PC-3 (cell line): ENCODE measurements around the gene SLC45A3. TPM values are rescaled to one million over a fixed set of nuclear protein-coding genes. Genes with fewer than 3 reads are reported as not detected.
"Not testable (repeated sequence)": the region's sequence is repeated elsewhere in the genome, so short reads cannot be mapped to it uniquely, and the experiment has no call there.

Experiments used
- ATAC-seq: fragments of 200-7000 bp; cut with Tn5 transposase; 2 replicates; pipeline ENCODE4 v1.9.1; 2020; ENCODE audit warnings: mild to moderate bottlenecking, moderate library complexity
- BruUV-seq: library from RNA; stranded (reverse); fragments of 400-500 nt; replicated peaks from 2 replicates; lab custom pipeline; 2021; lab: Mats Ljungman, UMichigan
- CTCF ChIA-PET: fragments of 300-600 bp; sonication (Branson Sonifier 250); formaldehyde crosslinking; loops from one replicate; lab custom pipeline; 2022; ENCODE audit warnings: antibody characterized with exemption; lab: Charles Lee
- POLR2A ChIA-PET: fragments of 300-600 bp; sonication (Branson Sonifier 250); formaldehyde crosslinking; loops from one replicate; lab custom pipeline; 2022; ENCODE audit warnings: antibody characterized with exemption; ENCODE audit not compliant: unreplicated experiment; lab: Charles Lee
- DNase-seq: peaks from one replicate; pipeline ENCODE4 v3.0.0-alpha.2; 2015
- H2AFZ ChIP-seq: fragments of 300-600 bp; sonication (generic); 2 replicates; pipeline ENCODE4 v1.6.0; 2016; ENCODE audit warnings: antibody characterized with exemption, low read length
- H3F3A ChIP-seq: fragments of 300-600 bp; sonication (generic); one replicate; pipeline ENCODE4 v1.6.0; 2017; ENCODE audit warnings: antibody characterized with exemption, low read length, control low read depth, mild to moderate bottlenecking; ENCODE audit not compliant: unreplicated experiment
- H3K27ac ChIP-seq: fragments of 300-600 bp; sonication (generic); 2 replicates; pipeline ENCODE4 v1.5.1; 2016; ENCODE audit warnings: mild to moderate bottlenecking, low read length
- H3K27me3 ChIP-seq: fragments of 300-600 bp; sonication (generic); 2 replicates; pipeline ENCODE4 v1.6.1; 2016; ENCODE audit warnings: low read length, mixed read lengths
- H3K36me3 ChIP-seq: fragments of 300-600 bp; sonication (generic); 2 replicates; pipeline ENCODE4 v1.6.1; 2016; ENCODE audit warnings: low read depth, mixed run types, low read length, mixed read lengths
- H3K4me1 ChIP-seq: fragments of 300-600 bp; sonication (generic); 2 replicates; pipeline ENCODE4 v1.5.1; 2016; ENCODE audit warnings: low read length; ENCODE audit not compliant: insufficient read depth
- H3K4me2 ChIP-seq: fragments of 300-600 bp; sonication (generic); 2 replicates; pipeline ENCODE4 v1.6.0; 2016; ENCODE audit warnings: low read length
- H3K4me3 ChIP-seq: fragments of 300-600 bp; sonication (generic); 2 replicates; pipeline ENCODE4 v1.5.1; 2016; ENCODE audit warnings: mild to moderate bottlenecking, low read length, mixed read lengths
- H3K79me2 ChIP-seq: fragments of 300-600 bp; sonication (generic); 2 replicates; pipeline ENCODE4 v1.6.1; 2017; ENCODE audit warnings: low read length, mixed read lengths
- H3K9ac ChIP-seq: fragments of 300-600 bp; sonication (generic); 2 replicates; pipeline ENCODE4 v1.6.0; 2016; ENCODE audit warnings: mild to moderate bottlenecking, low read length
- H3K9me2 ChIP-seq: fragments of 300-600 bp; sonication (generic); replicated peaks from 2 replicates; pipeline ENCODE4 v1.6.1; 2016; ENCODE audit warnings: mixed run types, low read length, mixed read lengths
- H3K9me3 ChIP-seq: fragments of 300-600 bp; sonication (generic); 2 replicates; pipeline ENCODE4 v1.6.1; 2016; ENCODE audit warnings: low read length, mixed read lengths
- H4K20me1 ChIP-seq: fragments of 300-600 bp; sonication (generic); 2 replicates; pipeline ENCODE4 v1.6.1; 2016; ENCODE audit warnings: low read length, mixed read lengths
- EZH2 ChIP-seq: fragments of 300-600 bp; sonication (generic); IDR thresholded peaks from one replicate; pipeline ENCODE4 v1.6.1; 2017; ENCODE audit warnings: antibody characterized with exemption, mild to moderate bottlenecking, low read length; ENCODE audit not compliant: unreplicated experiment
- EZH2phosphoT487 ChIP-seq: fragments of 300-600 bp; sonication (generic); IDR thresholded peaks from 2 replicates; pipeline ENCODE4 v1.6.1; 2018; ENCODE audit warnings: mild to moderate bottlenecking, antibody characterized with exemption, low read length, borderline replicate concordance
- intact Hi-C: fragments of 100-400 bp; cut with micrococcal nuclease; formaldehyde crosslinking; loops from 2 replicates; pipeline ENCODE4 v1.9.0; 2023
- total RNA-seq: library from RNA; depleted of rRNA; stranded (reverse); fragments of >200 nt; gene quantifications from 2 replicates; pipeline ENCODE4 v1.2.3, GENCODE V29; 2014
- TF ChIP-seq, protein P1 (sequence below): fragments of 300-600 bp; sonication (generic); conservative IDR thresholded peaks from 2 replicates; pipeline ENCODE4 v1.5.1; 2017; ENCODE audit warnings: antibody characterized with exemption, low read depth, mild to moderate bottlenecking, low read length

The SLC45A3 gene
- total RNA-seq, 1 experiment from 2014 or later, result 33.2 TPM

DNA sequence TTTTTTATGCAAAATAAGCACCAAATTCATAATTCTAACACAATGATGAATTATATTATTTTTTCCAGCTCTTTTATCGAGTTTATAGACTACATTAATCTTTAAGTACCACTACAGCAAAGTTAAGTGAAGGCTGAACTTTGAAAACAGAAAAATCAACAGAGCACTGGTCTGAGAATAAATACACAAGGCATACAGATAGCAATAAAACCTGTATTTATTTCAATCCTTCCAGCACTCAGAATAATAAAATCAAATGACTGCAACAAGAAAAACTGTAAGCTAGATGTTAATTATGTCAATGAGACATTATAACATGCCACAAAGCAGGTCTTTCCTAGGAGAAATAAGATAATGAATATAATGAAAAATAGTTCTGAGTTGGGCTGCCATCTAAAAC lies 45.2 kb upstream of the SLC45A3 start:
- no peak for ATAC-seq
- peaks cover under 1% of the 10 kb centered on the region; the same call in 1 of the 2 replicates for H4K20me1 ChIP-seq

DNA sequence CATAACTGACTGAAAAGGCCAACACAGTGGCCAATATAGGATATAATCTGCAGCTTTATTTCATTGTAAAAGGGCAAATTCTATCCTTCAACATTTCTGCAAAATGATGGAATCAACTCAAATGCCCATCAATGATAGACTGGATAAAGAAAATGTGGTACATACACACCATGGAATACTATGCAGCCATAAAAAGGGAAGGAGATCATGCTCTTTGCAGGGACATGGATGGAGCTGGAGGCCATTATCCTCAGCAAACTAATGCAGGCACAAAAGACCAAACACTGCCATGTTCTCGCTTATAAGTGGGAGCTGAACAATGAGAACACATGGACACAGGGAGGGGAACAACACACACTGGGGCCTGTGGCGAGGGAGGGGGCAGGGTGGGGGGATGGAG lies 40.4 kb upstream of the SLC45A3 start:
- H3K79me2 ChIP-seq, H3F3A ChIP-seq, H3K9me3 ChIP-seq, H3K4me2 ChIP-seq, H3K27ac ChIP-seq, CTCF ChIA-PET, POLR2A ChIA-PET, BruUV-seq, H3K4me3 ChIP-seq, H2AFZ ChIP-seq, H3K9me2 ChIP-seq, H3K4me1 ChIP-seq, intact Hi-C loops, H3K27me3 ChIP-seq, DNase-seq, H4K20me1 ChIP-seq, ATAC-seq, H3K9ac ChIP-seq: not testable (repeated sequence)
- H3K36me3 ChIP-seq, result peaks cover 75% of the 10 kb centered on the region

More for the DNA sequence above, 45.2 kb upstream of the SLC45A3 start:
- Histone ChIP-seq H3F3A (no peaks in the 10 kb centered on the region), H2AFZ (no peak overlapping the region), H3K9me3 (no peaks in the 10 kb centered on the region), H3K4me2 (no peak overlapping the region), H3K36me3 (peaks cover 53% of the 10 kb centered on the region), H3K4me3 (no peak overlapping the region), H3K9me2 (no peaks in the 10 kb centered on the region), H3K4me1 (peaks cover 4% of the 10 kb centered on the region; the same call in 1 of the 2 replicates), H3K9ac (no peak overlapping the region), H3K79me2 (peaks cover 53% of the 10 kb centered on the region), H3K27me3 (no peaks in the 10 kb centered on the region), H3K27ac (no peak overlapping the region)
- no peak for DNase-seq
- no TSS peak for BruUV-seq
- TF ChIP-seq, protein P1, sequence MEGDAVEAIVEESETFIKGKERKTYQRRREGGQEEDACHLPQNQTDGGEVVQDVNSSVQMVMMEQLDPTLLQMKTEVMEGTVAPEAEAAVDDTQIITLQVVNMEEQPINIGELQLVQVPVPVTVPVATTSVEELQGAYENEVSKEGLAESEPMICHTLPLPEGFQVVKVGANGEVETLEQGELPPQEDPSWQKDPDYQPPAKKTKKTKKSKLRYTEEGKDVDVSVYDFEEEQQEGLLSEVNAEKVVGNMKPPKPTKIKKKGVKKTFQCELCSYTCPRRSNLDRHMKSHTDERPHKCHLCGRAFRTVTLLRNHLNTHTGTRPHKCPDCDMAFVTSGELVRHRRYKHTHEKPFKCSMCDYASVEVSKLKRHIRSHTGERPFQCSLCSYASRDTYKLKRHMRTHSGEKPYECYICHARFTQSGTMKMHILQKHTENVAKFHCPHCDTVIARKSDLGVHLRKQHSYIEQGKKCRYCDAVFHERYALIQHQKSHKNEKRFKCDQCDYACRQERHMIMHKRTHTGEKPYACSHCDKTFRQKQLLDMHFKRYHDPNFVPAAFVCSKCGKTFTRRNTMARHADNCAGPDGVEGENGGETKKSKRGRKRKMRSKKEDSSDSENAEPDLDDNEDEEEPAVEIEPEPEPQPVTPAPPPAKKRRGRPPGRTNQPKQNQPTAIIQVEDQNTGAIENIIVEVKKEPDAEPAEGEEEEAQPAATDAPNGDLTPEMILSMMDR, result no peak
- TF ChIP-seq EZH2 (no peak), EZH2phosphoT487 (no peak)
- intact Hi-C loops, result no loop called here
- ChIA-PET CTCF (no interaction called here), POLR2A (no interaction called here)

DNA sequence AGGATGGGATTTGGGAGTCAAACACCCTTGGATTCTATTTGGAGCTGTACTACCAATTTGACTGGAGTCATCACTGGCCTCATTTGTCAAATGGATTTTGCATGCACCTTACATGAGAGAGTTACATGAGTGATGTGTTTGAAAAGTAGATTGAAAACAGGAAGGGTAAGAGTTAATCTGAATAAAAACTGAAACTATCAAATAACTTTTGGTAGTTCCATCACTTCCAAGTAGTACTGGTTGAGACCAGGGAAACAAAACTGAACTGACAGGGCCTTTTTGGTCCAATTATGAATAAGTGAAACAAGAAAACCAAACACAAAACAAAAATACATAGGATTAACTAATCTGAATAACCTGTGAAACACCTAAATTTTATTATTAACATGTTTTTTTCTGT lies 39.5 kb upstream of the SLC45A3 start:
- TF ChIP-seq, protein P1, result no peak
- TF ChIP-seq EZH2phosphoT487 (no peak), EZH2 (no peak)
- CTCF ChIA-PET, result no interaction called here
- H3K4me3 ChIP-seq, result no peak overlapping the region
- no peaks in the 10 kb centered on the region for H3F3A ChIP-seq
- ATAC-seq, result no peak
- 0 out of 2 replicates have a peak, but pooled peaks cover 2% of the 10 kb centered on the region for H3K4me1 ChIP-seq
- H3K27ac ChIP-seq, result no peak overlapping the region
- peaks cover 3% of the 10 kb centered on the region; the same call in 1 of the 2 replicates for H3K79me2 ChIP-seq
- no TSS peak for BruUV-seq
- H3K9me2 ChIP-seq, result no peaks in the 10 kb centered on the region
- H3K4me2 ChIP-seq, result no peak overlapping the region
- H3K36me3 ChIP-seq, result peaks cover 75% of the 10 kb centered on the region
- H4K20me1 ChIP-seq, result no peaks in the 10 kb centered on the region; the same call in 1 of the 2 replicates
- POLR2A ChIA-PET, result no interaction called here
- H3K27me3 ChIP-seq, result no peaks in the 10 kb centered on the region
- H3K9ac ChIP-seq, result no peak overlapping the region
- H3K9me3 ChIP-seq, result no peaks in the 10 kb centered on the region
- no peak for DNase-seq
- no peak overlapping the region for H2AFZ ChIP-seq
- intact Hi-C loops, result no loop called here
